Liver (tissue), 9 donors: Measurements from ENCODE around the gene AJUBA. TPM values are rescaled to one million over a fixed set of nuclear protein-coding genes. Genes with fewer than 3 reads are reported as not detected.

ENCODE experiments used
- DNase-seq: peaks from one replicate; pipeline ENCODE4 v3.0.0-alpha.2; 2017; ENCODE audit warnings: low spot score
- H3K27ac ChIP-seq, 2 donors: one replicate each; pipeline ENCODE4 v1.7.0; 2013; ENCODE audit warnings: inconsistent platforms in 2 of 2, low read length in 2 of 2, control low read depth in 1 of 2, low read depth in 1 of 2, mild to moderate bottlenecking in 1 of 2
- H3K27me3 ChIP-seq, 4 donors: one replicate each; pipeline versions ENCODE4 v1.6.1 to v1.7.0; 2013; ENCODE audit warnings: low read length in 3 of 4, inconsistent platforms in 1 of 4, mild to moderate bottlenecking in 1 of 4, moderate library complexity in 1 of 4; ENCODE audit not compliant: control insufficient read depth in 4 of 4, insufficient read depth in 4 of 4
- H3K36me3 ChIP-seq, 4 donors: one replicate each; pipeline versions ENCODE4 v1.6.1 to v1.7.0; 2013; ENCODE audit warnings: low read length in 3 of 4, mild to moderate bottlenecking in 3 of 4, low read depth in 1 of 4, moderate library complexity in 1 of 4; ENCODE audit not compliant: control insufficient read depth in 4 of 4, insufficient read depth in 3 of 4
- H3K4me1 ChIP-seq, 4 donors: one replicate each; pipeline versions ENCODE4 v1.6.1 to v1.7.0; 2013; ENCODE audit warnings: low read length in 3 of 4, mild to moderate bottlenecking in 3 of 4, moderate library complexity in 1 of 4; ENCODE audit not compliant: control insufficient read depth in 4 of 4, insufficient read depth in 4 of 4
- H3K4me3 ChIP-seq, 3 donors: one replicate each; pipeline versions ENCODE4 v1.6.1 to v1.7.0; 2013; ENCODE audit warnings: low read length in 3 of 3, control low read depth in 1 of 3, low read depth in 1 of 3, mild to moderate bottlenecking in 1 of 3
- H3K9ac ChIP-seq, 2 donors: one replicate each; pipeline ENCODE4 v1.7.0; 2013; ENCODE audit warnings: low read length in 2 of 2, mild to moderate bottlenecking in 2 of 2, moderate library complexity in 2 of 2, control low read depth in 1 of 2, low read depth in 1 of 2
- H3K9me3 ChIP-seq, 4 donors: one replicate each; pipeline versions ENCODE4 v1.6.1 to v1.7.0; 2013; ENCODE audit warnings: low read length in 3 of 4; ENCODE audit not compliant: control insufficient read depth in 4 of 4
- ATF3 ChIP-seq: IDR thresholded peaks from 2 replicates; pipeline ENCODE4 v1.6.1; 2016; ENCODE audit warnings: antibody characterized with exemption
- CTCF ChIP-seq: fragments of 150-350 bp; IDR thresholded peaks from 2 replicates; pipeline ENCODE4 v1.5.1; 2017; ENCODE audit warnings: improper control_type of control experiment, low read depth, low read length; ENCODE audit not compliant: missing input control
- EGR1 ChIP-seq, 2 donors: IDR thresholded peaks; 2 replicates each; pipeline ENCODE4 v1.6.1; 2016 to 2018; ENCODE audit warnings: antibody characterized with exemption in 2 of 2, low read depth in 2 of 2
- FOXA1 ChIP-seq: IDR thresholded peaks from 2 replicates; pipeline ENCODE4 v1.6.1; 2016; ENCODE audit warnings: antibody characterized with exemption
- FOXA2 ChIP-seq: IDR thresholded peaks from 2 replicates; pipeline ENCODE4 v1.6.1; 2016; ENCODE audit warnings: antibody characterized with exemption
- GABPA ChIP-seq, 2 donors: IDR thresholded peaks in 1 of 2; conservative IDR thresholded peaks in 1 of 2; 2 replicates each; pipeline ENCODE4 v1.6.1; 2016; ENCODE audit warnings: antibody characterized with exemption in 2 of 2, mild to moderate bottlenecking in 1 of 2, moderate library complexity in 1 of 2
- HNF4A ChIP-seq, 2 donors: conservative IDR thresholded peaks; 2 replicates each; pipeline ENCODE4 v1.6.1; 2016; ENCODE audit warnings: antibody characterized with exemption in 2 of 2, mild to moderate bottlenecking in 2 of 2
- HNF4G ChIP-seq: IDR thresholded peaks from 2 replicates; pipeline ENCODE4 v1.6.1; 2016; ENCODE audit warnings: antibody characterized with exemption
- JUND ChIP-seq, 2 donors: IDR thresholded peaks; 2 replicates each; pipeline ENCODE4 v1.6.1; 2016; ENCODE audit warnings: antibody characterized with exemption in 2 of 2
- MAX ChIP-seq: IDR thresholded peaks from 2 replicates; pipeline ENCODE4 v1.6.1; 2016; ENCODE audit warnings: antibody characterized with exemption
- NR2F2 ChIP-seq: IDR thresholded peaks from 2 replicates; pipeline ENCODE4 v1.6.1; 2016; ENCODE audit warnings: antibody characterized with exemption
- RAD21 ChIP-seq, 2 donors: IDR thresholded peaks; 2 replicates each; pipeline ENCODE4 v1.6.1; 2016; ENCODE audit warnings: antibody characterized with exemption in 2 of 2, mild to moderate bottlenecking in 2 of 2
- REST ChIP-seq: IDR thresholded peaks from 2 replicates; pipeline ENCODE4 v1.6.1; 2016; ENCODE audit warnings: antibody characterized with exemption, mild to moderate bottlenecking
- RXRA ChIP-seq, 2 donors: IDR thresholded peaks; 2 replicates each; pipeline ENCODE4 v1.6.1; 2017 to 2018; ENCODE audit warnings: antibody characterized with exemption in 2 of 2, mild to moderate bottlenecking in 1 of 2
- SP1 ChIP-seq: IDR thresholded peaks from 2 replicates; pipeline ENCODE4 v1.6.1; 2018; ENCODE audit warnings: antibody characterized with exemption, mild to moderate bottlenecking
- TAF1 ChIP-seq: conservative IDR thresholded peaks from 2 replicates; pipeline ENCODE4 v1.6.1; 2016; ENCODE audit warnings: antibody characterized with exemption, mild to moderate bottlenecking
- YY1 ChIP-seq: IDR thresholded peaks from 2 replicates; pipeline ENCODE4 v1.6.1; 2016; ENCODE audit warnings: antibody characterized with exemption, mild to moderate bottlenecking
- ZBTB33 ChIP-seq: IDR thresholded peaks from 2 replicates; pipeline ENCODE4 v1.6.1; 2016; ENCODE audit warnings: antibody characterized with exemption
- WGBS: extraction: QIAGEN DNeasy Blood & Tissue Kit; methylation state at CpG from one replicate; pipeline ENCODE4 v1.1.7; 2013; 5-methylcytosine and 5-hydroxymethylcytosine counted together
- polyA plus RNA-seq, 2 donors: library from polyadenylated mRNA; stranded (reverse) in 1 of 2; unstranded in 1 of 2; fragments of 200-250 nt in 1 of 2; fragments of >200 nt in 1 of 2; fragmentation: Nextera tagmentation in 1 of 2; extraction: Ambion mirVana in 1 of 2; gene quantifications; one replicate each; pipeline versions ENCODE4 v1.2.1 to v1.2.3, GENCODE V29; 2013 to 2015
- total RNA-seq, 2 donors: library from RNA; depleted of rRNA; stranded (reverse); fragments of >200 nt; gene quantifications; one replicate each; pipeline ENCODE4 v1.2.3, GENCODE V29; 2014
- donor health status: healthy.
- donor health status: healthy.
- donor health status: healthy.
- donor health status: healthy.
- donor health status: healthy.

Gene AJUBA
- total and polyA plus RNA-seq, 4 donors: 15.5 to 34.9 (median 19.6) TPM

GRCh38 chr14:22929961-22930364, 52.4 kb downstream of the AJUBA start:
- WGBS: 8% methylated on average over 2 of the region's 2 CpGs
- no peak for DNase-seq
- Histone ChIP-seq H3K4me3 (peak overlapping the region; percentile 21 to 58 (median 43)), H3K9me3 (no peaks in the 10 kb centered on the region), H3K9ac (peak overlapping the region; percentile 29 to 38), H3K27me3 (no peaks in the 10 kb centered on the region), H3K36me3 (peaks cover 0 to 11% (median 6%) of the 10 kb centered on the region in 4 donors), H3K27ac (peak overlapping the region; percentile 79 to 81), H3K4me1 (peaks cover 0 to 22% (median 13%) of the 10 kb centered on the region in 4 donors)
- peak; percentile 3 for TF ChIP-seq NR2F2
- peak in 1 of 2 donors; percentile 20 for TF ChIP-seq EGR1 (IDR thresholded peaks at IDR 0.05; ENCODE audit: low read depth in 2 of 2)
- no peak for TF ChIP-seq REST
- TF ChIP-seq JUND (IDR thresholded peaks at IDR 0.05): no peak

- H3K4me1 ChIP-seq: peaks cover 0 to 22% (median 13%) of the 10 kb centered on the region in 4 donors
- H3K27me3 ChIP-seq: no peaks in the 10 kb centered on the region
- under 1% methylated on average over 51 of the region's 51 CpGs for WGBS
- TF ChIP-seq REST: peak; percentile 77
- peak; percentile 99 for TF ChIP-seq YY1
- peak; percentile 45 to 48 for TF ChIP-seq RXRA (IDR thresholded peaks at IDR 0.05)
- TF ChIP-seq HNF4A (conservative IDR thresholded peaks at IDR 0.05): peak; percentile 38 to 44
- TF ChIP-seq FOXA1: peak; percentile 19
- peak; percentile 77 for TF ChIP-seq MAX
- TF ChIP-seq NR2F2: peak; percentile 10
- no peak for TF ChIP-seq FOXA2
- TF ChIP-seq SP1: peak; percentile 93
- TF ChIP-seq GABPA (IDR thresholded peaks at IDR 0.05 in 1 of 2, conservative IDR thresholded peaks at IDR 0.05 in 1 of 2): peak in 1 of 2 donors; percentile 61
- no peak for TF ChIP-seq CTCF
- peak; percentile 100 for TF ChIP-seq ATF3
- peak; percentile 59 for TF ChIP-seq TAF1
- TF ChIP-seq HNF4G: no peak
- peak in 1 of 2 donors; percentile 6 for TF ChIP-seq RAD21 (IDR thresholded peaks at IDR 0.05)
- TF ChIP-seq EGR1 (IDR thresholded peaks at IDR 0.05; ENCODE audit: low read depth in 2 of 2): no peak
- peak; percentile 68 for TF ChIP-seq ZBTB33
- peak; percentile 44 to 52 for TF ChIP-seq JUND (IDR thresholded peaks at IDR 0.05)
- H3K9me3 ChIP-seq: no peaks in the 10 kb centered on the region
- H3K9ac ChIP-seq: peak within 1 kb of the TSS; percentile 87 to 88
- peak; percentile 99 for DNase-seq
- H3K27ac ChIP-seq: peak within 1 kb of the TSS; percentile 88 to 89
- peaks cover 0 to 17% (median 12%) of the 10 kb centered on the region in 4 donors for H3K36me3 ChIP-seq
- peak within 1 kb of the TSS; percentile 66 to 98 (median 78) for H3K4me3 ChIP-seq
Observed at GRCh38 chr14:22929104-22929960, 53.0 kb downstream of the AJUBA start, which contains the start of gene PRMT5. TSS of gene PRMT5 (minus strand) at chr14:22929376. CDS start at chr14:22929361, 15 bp downstream.
